Esophagus (tissue), 2 donors: ENCODE data around the gene PGLYRP1. TPM values are rescaled to one million over a fixed set of nuclear protein-coding genes. Genes with fewer than 3 reads are reported as not detected.

Source experiments
- H3K27ac ChIP-seq, 2 donors: one replicate each; pipeline ENCODE4 v1.5.1; 2013; ENCODE audit warnings: low read depth in 2 of 2, mild to moderate bottlenecking in 2 of 2, inconsistent platforms in 1 of 2, low read length in 1 of 2, moderate library complexity in 1 of 2
- H3K27me3 ChIP-seq, 2 donors: one replicate each; pipeline ENCODE4 v1.6.1; 2013; ENCODE audit warnings: low read length in 2 of 2, control low read depth in 1 of 2, mild to moderate bottlenecking in 1 of 2; ENCODE audit not compliant: insufficient read depth in 2 of 2, control insufficient read depth in 1 of 2
- H3K36me3 ChIP-seq, 2 donors: one replicate each; pipeline ENCODE4 v1.6.1; 2013; ENCODE audit warnings: low read length in 1 of 2; ENCODE audit not compliant: control insufficient read depth in 2 of 2, insufficient read depth in 2 of 2
- H3K4me1 ChIP-seq, 2 donors: one replicate each; pipeline ENCODE4 v1.6.1; 2013; ENCODE audit warnings: low read length in 1 of 2; ENCODE audit not compliant: control insufficient read depth in 2 of 2, insufficient read depth in 2 of 2
- H3K4me3 ChIP-seq, 2 donors: one replicate each; pipeline ENCODE4 v1.5.1; 2013; ENCODE audit warnings: low read length in 2 of 2, mild to moderate bottlenecking in 2 of 2, low read depth in 1 of 2, moderate library complexity in 1 of 2
- H3K9me3 ChIP-seq, 2 donors: one replicate each; pipeline ENCODE4 v1.6.1; 2013; ENCODE audit warnings: mild to moderate bottlenecking in 2 of 2, low read depth in 1 of 2, low read length in 1 of 2, moderate library complexity in 1 of 2; ENCODE audit not compliant: control insufficient read depth in 2 of 2, insufficient read depth in 1 of 2
- WGBS, 2 donors: extraction: QIAGEN DNeasy Blood & Tissue Kit; methylation state at CpG; one replicate each; pipeline ENCODE4 v1.1.7; 2013; 5-methylcytosine and 5-hydroxymethylcytosine counted together
- polyA plus RNA-seq, 2 donors: library from polyadenylated mRNA; stranded (reverse); fragments of 200-250 nt; gene quantifications; one replicate each; pipeline ENCODE4 v1.2.3, GENCODE V29; 2013
- donor health status: healthy with polysubstance abuse.
- donor health status: Bipolar disorder and iron deficiency.

PGLYRP1 gene
- polyA plus RNA-seq, 2 donors: not detected

DNA sequence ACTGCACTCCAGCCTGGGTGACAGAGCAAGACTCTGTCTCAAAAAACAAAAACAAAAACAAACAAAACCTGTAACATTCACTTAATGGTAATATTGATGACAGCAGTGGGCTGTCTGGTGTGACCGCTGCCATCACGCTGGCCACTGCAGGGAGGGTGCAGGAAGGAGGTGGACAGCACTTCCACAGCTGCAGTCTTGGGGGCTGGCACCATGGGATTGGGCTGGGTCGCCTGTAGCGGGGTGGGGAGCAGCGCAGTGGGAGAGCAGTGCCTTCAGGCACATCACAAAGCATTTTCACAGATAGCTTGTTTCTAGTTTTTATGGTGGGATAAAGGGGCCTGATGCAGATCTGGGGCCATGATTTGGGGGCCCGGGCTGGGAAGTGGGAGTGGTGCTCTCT, 12.7 kb upstream of the PGLYRP1 start:
- no peak overlapping the region for H3K27ac ChIP-seq
- H3K4me1 ChIP-seq: no peaks in the 10 kb centered on the region
- no peak overlapping the region for H3K4me3 ChIP-seq
- no peaks in the 10 kb centered on the region for H3K36me3 ChIP-seq
- 84 to 86% methylated on average over 6 of the region's 6 CpGs for WGBS, 2 donors
- H3K9me3 ChIP-seq: no peaks in the 10 kb centered on the region
- H3K27me3 ChIP-seq: no peaks in the 10 kb centered on the region

DNA sequence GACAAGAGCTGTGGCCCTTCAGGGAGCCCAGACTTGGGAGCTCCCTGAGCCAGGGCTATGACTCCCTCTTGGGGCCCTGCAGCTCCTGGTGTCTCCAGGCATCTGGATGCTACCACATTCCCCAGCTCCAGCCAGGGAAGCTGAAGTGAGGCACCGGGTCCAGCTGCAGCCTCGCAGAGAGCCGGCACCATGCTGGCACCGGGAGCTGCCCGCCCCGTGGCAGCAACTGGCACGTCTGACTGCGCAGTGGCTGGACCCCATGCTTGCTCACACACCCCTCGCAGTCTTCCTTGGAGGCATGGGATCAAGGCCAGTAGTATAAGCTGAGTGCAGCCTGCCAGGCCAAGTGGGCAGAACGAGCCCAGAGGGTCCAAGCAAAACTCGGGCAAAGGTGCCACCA, 10.5 kb upstream of the PGLYRP1 start:
- Histone ChIP-seq H3K4me1 (no peaks in the 10 kb centered on the region), H3K4me3 (no peak overlapping the region), H3K9me3 (no peaks in the 10 kb centered on the region), H3K27ac (no peak overlapping the region), H3K36me3 (no peaks in the 10 kb centered on the region), H3K27me3 (no peaks in the 10 kb centered on the region)
- 81 to 91% methylated on average over 11 of the region's 11 CpGs for WGBS, 2 donors

DNA sequence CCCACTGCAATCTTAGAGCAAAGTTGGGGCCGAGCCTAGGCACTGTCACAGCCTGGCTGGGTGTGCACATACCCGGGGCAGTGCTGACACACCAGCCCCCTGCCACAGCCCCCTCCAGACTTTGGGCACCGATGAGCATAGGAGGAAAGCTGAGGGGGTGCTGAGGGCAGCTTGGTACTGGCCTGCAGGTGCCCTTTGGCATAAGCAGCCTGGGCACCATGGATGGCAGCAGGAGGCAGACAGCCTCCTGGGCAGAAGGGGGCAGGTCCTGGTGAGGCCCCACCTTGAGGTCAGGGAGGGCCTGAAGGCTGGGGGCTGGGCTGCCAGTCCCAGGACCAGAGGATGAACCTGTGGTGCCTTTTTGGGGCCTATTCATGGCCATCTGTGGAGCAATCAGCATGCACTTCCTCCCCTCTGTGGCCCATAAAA, 9.8 kb upstream of the PGLYRP1 start:
- H3K4me1 ChIP-seq: no peaks in the 10 kb centered on the region
- no peaks in the 10 kb centered on the region for H3K36me3 ChIP-seq
- H3K27ac ChIP-seq: no peak overlapping the region
- H3K4me3 ChIP-seq: no peak overlapping the region
- H3K27me3 ChIP-seq: no peaks in the 10 kb centered on the region
- no peaks in the 10 kb centered on the region for H3K9me3 ChIP-seq
- WGBS, 2 donors: 86% methylated on average over 3 of the region's 3 CpGs

DNA sequence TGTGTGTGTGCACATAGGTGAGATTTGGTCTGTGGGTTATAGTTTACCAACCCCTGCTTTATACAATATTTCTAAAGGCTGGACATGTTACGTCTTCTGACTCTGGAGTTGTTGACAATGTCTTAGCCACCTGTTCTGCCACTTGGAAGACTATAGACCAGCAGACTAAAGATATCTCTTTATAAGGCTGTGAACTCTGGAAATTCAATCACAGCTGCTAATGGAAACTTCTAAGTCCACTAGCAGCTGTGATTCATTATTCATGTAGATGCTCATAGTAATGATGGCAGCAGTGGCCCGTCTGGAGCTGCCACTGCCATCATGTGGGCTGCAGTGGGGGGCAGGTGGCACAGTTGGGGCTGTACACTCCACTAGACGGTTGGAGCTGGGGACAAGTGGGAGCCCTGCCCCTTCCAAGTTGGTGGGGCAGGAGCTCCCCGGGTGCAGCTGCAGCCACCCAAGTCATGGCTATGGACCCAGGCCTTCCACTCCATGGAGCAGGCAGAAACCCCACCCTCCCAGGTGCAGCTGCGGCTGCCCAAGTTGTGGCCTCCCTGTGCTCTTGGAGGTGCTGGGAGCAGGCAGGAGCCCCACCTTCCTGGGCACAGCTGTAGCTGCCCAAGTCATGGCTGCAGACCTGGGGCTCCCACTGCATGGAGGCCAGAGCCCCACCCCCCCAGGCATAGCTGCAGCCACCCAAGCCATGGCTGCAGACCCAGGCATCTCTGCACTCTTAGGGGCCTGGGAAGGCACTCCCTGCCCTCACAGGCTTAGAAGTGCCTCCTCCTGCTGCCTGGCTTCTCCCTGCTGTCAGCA, 9.1 kb upstream of the PGLYRP1 start:
- Histone ChIP-seq H3K9me3 (no peaks in the 10 kb centered on the region), H3K4me3 (no peak overlapping the region), H3K4me1 (no peaks in the 10 kb centered on the region), H3K36me3 (no peaks in the 10 kb centered on the region), H3K27ac (no peak overlapping the region), H3K27me3 (no peaks in the 10 kb centered on the region)
- 74 to 80% methylated on average over 5 of the region's 5 CpGs for whole genome bisulfite sequencing, 2 donors

DNA sequence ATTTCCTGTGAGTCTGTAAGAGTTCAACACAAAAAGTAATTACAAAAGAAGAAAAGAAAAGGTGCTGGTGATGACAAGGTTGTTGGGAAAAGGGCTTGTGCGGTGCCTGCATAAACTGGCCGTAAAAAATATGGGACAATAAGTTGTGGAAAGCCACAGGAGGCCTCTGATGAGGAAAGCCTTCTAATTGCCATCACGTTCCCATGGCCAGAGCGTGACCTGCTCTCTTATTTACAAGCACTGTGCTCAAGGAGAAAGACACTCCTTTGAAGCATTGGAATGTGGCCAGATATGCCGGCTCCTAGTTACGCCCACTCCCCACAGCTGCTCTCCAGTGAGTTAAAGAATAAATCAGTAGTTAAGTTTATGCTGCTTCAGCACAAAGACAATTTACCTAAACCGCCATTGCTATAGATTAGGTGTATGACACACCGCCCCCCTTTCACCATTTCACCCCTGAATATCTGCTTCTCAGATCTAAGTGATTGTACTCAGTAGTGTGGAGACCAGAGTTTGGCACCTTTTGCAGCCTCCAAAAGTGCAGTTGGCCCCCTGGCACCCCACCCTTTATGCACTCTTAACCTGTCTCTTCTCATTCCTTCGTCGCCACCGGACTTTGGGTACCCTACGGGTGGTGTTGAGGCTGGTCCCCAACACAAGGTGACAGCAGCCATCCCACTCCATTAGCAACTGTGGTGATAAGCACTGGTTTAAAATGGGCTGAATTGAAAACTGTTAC, 8.1 kb upstream of the PGLYRP1 start:
- Histone ChIP-seq H3K4me1 (no peaks in the 10 kb centered on the region), H3K27ac (no peak overlapping the region), H3K36me3 (no peaks in the 10 kb centered on the region), H3K9me3 (no peaks in the 10 kb centered on the region), H3K27me3 (no peaks in the 10 kb centered on the region), H3K4me3 (no peak overlapping the region)
- WGBS, 2 donors: 60 to 63% methylated on average over 12 of the region's 12 CpGs

DNA sequence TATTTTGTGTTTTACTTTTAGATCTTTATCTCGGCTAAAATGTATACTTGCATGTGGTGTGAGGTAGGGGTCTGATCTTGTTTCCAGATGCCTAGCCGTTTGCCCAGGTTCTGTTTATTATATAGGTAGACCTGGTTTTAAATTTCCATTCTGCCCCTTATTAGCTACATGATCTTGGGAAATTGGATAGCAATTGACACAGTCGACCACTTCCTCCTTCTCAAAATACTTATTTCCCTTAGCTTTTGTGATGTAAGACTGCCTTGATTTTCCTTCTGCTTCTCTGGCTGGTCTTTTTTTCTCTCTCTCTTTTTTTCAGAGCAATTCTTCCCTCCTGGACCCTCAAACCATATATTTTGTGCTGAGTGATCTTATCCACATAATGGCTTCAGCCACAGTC, 3.0 kb upstream of the PGLYRP1 start:
- 71 to 74% methylated on average over 3 of the region's 3 CpGs for WGBS, 2 donors
- no peaks in the 10 kb centered on the region for H3K36me3 ChIP-seq
- H3K27me3 ChIP-seq: no peaks in the 10 kb centered on the region
- H3K27ac ChIP-seq: no peak overlapping the region
- no peaks in the 10 kb centered on the region for H3K9me3 ChIP-seq
- no peak overlapping the region for H3K4me3 ChIP-seq
- H3K4me1 ChIP-seq: peaks cover 0 to 3% of the 10 kb centered on the region in 2 donors

DNA sequence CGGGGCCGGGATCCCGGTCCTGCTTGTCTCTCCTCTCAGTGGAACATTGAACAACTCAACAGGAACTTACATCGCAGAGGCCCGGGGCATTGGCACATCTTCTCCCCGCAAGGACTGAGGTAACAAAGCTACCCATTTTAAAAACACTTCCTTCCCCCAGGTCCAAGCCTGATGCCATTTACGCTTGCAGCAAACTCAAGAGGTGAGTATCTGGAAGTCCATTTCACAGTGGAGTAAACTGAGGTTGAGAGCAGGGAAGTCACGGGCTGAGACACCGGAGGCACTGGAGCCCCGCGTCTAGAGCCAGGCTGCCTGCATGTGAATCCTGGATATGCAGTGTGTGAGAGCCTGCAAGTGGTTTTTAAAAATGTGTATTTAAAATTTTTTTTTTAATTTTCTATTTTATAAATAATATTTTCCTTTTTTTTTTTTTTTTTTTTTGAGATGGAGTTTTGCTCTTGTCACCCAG, 492 bp upstream of the PGLYRP1 start:
- Histone ChIP-seq H3K4me3 (no peak overlapping the region), H3K9me3 (no peaks in the 10 kb centered on the region), H3K4me1 (peaks cover 0 to 7% of the 10 kb centered on the region in 2 donors), H3K27me3 (no peaks in the 10 kb centered on the region), H3K36me3 (no peaks in the 10 kb centered on the region), H3K27ac (no peak overlapping the region)
- WGBS, 2 donors: 56 to 59% methylated on average over 11 of the region's 11 CpGs

DNA sequence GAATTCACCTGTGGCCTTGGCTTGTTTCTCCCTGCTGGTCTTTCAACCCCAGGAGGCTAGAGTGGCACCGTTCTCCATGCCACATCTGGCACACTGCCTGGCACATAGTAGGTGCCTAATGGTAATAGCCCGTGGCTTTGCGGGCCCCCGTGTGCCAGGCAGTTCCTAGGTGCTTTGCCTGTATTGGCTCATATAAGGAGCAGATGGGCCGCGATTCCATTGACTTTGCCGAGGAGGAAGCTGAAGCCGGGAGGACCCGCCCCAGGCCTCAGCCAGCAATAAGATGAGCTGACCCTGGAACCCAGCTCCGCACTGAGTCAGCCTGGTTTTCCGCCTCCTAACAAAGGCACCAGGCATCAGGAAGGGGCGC, 807 bp downstream of the PGLYRP1 start:
- no peak overlapping the region for H3K4me3 ChIP-seq

DNA sequence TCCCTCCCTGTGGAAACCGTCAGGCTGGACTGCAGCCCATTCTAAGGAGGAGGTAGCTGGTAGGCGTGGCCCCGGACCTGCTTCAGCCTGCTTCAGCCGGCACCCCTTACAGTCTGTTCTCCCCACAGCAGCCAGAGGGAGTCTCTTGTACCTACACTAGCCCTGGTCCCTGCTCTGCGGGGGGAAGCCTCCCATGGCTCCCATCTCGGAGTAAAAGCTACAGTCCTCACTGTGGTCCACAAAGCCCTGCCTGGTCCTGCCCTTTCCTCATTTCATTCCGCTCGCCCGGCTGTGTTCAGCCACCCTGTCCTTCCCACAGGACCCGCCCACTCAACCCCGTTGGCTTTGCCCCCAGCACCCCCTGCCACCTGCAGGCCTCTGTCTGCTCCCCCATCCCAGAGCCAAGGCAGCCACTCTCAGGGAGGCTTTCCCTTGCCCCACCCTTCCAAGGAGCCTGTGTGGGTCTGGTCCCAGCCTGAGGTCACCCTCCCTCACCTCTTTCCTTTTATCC, 1.3 kb downstream of the PGLYRP1 start:
- Histone ChIP-seq H3K27me3 (no peaks in the 10 kb centered on the region), H3K4me3 (no peak overlapping the region), H3K4me1 (peaks cover 0 to 7% of the 10 kb centered on the region in 2 donors), H3K36me3 (no peaks in the 10 kb centered on the region), H3K27ac (no peak overlapping the region), H3K9me3 (no peaks in the 10 kb centered on the region)
- 41% methylated on average over 11 of the region's 11 CpGs for WGBS, 2 donors

More for the DNA sequence above, 807 bp downstream of the PGLYRP1 start:
- Histone ChIP-seq H3K27me3 (no peaks in the 10 kb centered on the region), H3K27ac (no peak overlapping the region), H3K9me3 (no peaks in the 10 kb centered on the region), H3K36me3 (no peaks in the 10 kb centered on the region), H3K4me1 (peaks cover 0 to 7% of the 10 kb centered on the region in 2 donors)
- WGBS, 2 donors: 37 to 42% methylated on average over 12 of the region's 12 CpGs
